HepG2 (cell line): Measurements from ENCODE around the gene PKD2L1. TPM values are rescaled to one million over a fixed set of nuclear protein-coding genes. Genes with fewer than 3 reads are reported as not detected.
"Not testable (repeated sequence)": the region's sequence is repeated elsewhere in the genome, so short reads cannot be mapped to it uniquely, and the experiment has no call there.

ENCODE experiments used
- ATAC-seq: fragments of 200-7000 bp; cut with Tn5 transposase; 3 replicates; pipeline ENCODE4 v1.9.1; 2020; ENCODE audit warnings: mild to moderate bottlenecking, moderate library complexity
- BruUV-seq: library from RNA; stranded (reverse); fragments of 400-500 nt; replicated peaks from 2 replicates; lab custom pipeline; 2021; lab: Mats Ljungman, UMichigan
- CTCF ChIA-PET: fragments of 300-600 bp; formaldehyde crosslinking; extraction: SDS; loops from one replicate; lab custom pipeline; 2021; ENCODE audit warnings: low total read pairs, inconsistent platforms, low intra/inter-chr PET ratio; lab: Yijun Ruan, JAX
- POLR2A ChIA-PET: fragments of 350-600 bp; sonication (Branson Sonifier 250); formaldehyde crosslinking; loops from one replicate; lab custom pipeline; 2020; ENCODE audit warnings: antibody characterized with exemption, inconsistent platforms; lab: Yijun Ruan, JAX
- DNase-seq: peaks from one replicate; pipeline ENCODE4 v3.0.0-alpha.2; 2015; ENCODE audit warnings: low spot score
- FAIRE-seq: peaks from 3 replicates; lab custom pipeline; 2011; peaks lifted over from hg19 to GRCh38; lab: Jason Lieb, UNC
- H2AFZ ChIP-seq: one replicate; pipeline ENCODE4 v1.6.1; 2011; ENCODE audit warnings: low read length, inconsistent platforms
- H3K27ac ChIP-seq: fragments of 300-600 bp; 3 replicates; pipeline ENCODE4 v1.8.0; 2011; ENCODE audit warnings: mixed run types, mild to moderate bottlenecking, mixed read lengths, low read length, inconsistent platforms; ENCODE audit not compliant: insufficient read depth; ENCODE audit errors: extremely low read length
- H3K27me3 ChIP-seq, 2 experiments: fragments of 200-600 bp in 1 of 2; 2 replicates in 1 of 2; 3 replicates in 1 of 2; pipeline versions ENCODE4 v1.6.0 to v1.8.0; 2011; ENCODE audit warnings: low read length in 2 of 2, mild to moderate bottlenecking in 2 of 2, moderate library complexity in 2 of 2, inconsistent platforms in 1 of 2; ENCODE audit not compliant: insufficient read depth in 2 of 2, control insufficient read depth in 1 of 2
- H3K36me3 ChIP-seq, 2 experiments: fragments of 200-600 bp in 1 of 2; replicated peaks in 1 of 2; 2 replicates in 1 of 2; 3 replicates in 1 of 2; pipeline versions ENCODE4 v1.5.1 to v1.8.0; 2011; ENCODE audit warnings: low read length in 2 of 2, inconsistent platforms in 1 of 2; ENCODE audit not compliant: insufficient read depth in 2 of 2, control insufficient read depth in 1 of 2
- H3K4me1 ChIP-seq: 2 replicates; pipeline ENCODE4 v1.5.1; 2012; ENCODE audit warnings: low read length, inconsistent platforms; ENCODE audit not compliant: insufficient read depth
- H3K4me2 ChIP-seq: 2 replicates; pipeline ENCODE4 v1.6.0; 2011; ENCODE audit warnings: low read depth, low read length, inconsistent platforms
- H3K4me3 ChIP-seq, 3 experiments: fragments of 200-600 bp in 1 of 3; sonication (generic), shearing (Covaris generic) in 1 of 3; replicated peaks in 1 of 3; 2 replicates each; pipeline ENCODE4 v1.5.1; 2011 to 2016; ENCODE audit warnings: low read length in 3 of 3, inconsistent platforms in 2 of 3, low read depth in 2 of 3, mild to moderate bottlenecking in 2 of 3, control low read depth in 1 of 3, mixed read lengths in 1 of 3; ENCODE audit not compliant: insufficient read depth in 1 of 3
- H3K79me2 ChIP-seq: one replicate; pipeline ENCODE4 v1.6.1; 2011; ENCODE audit warnings: low read length, inconsistent platforms; ENCODE audit not compliant: insufficient read depth
- H3K9ac ChIP-seq: 2 replicates; pipeline ENCODE4 v1.6.0; 2011; ENCODE audit warnings: mild to moderate bottlenecking, low read depth, low read length, inconsistent platforms; ENCODE audit not compliant: insufficient read depth
- H3K9me3 ChIP-seq: 2 replicates; pipeline ENCODE4 v1.5.1; 2012; ENCODE audit warnings: mild to moderate bottlenecking, low read length
- H4K20me1 ChIP-seq: 2 replicates; pipeline ENCODE4 v1.6.0; 2011; ENCODE audit warnings: inconsistent platforms, mild to moderate bottlenecking, low read length, moderate library complexity; ENCODE audit not compliant: insufficient read depth
- CEBPB ChIP-seq: IDR thresholded peaks from 2 replicates; pipeline ENCODE4 v1.6.1; 2011; ENCODE audit warnings: low read depth, low read length, improper control_type of control experiment, borderline replicate concordance
- CEBPG ChIP-seq: IDR thresholded peaks from 2 replicates; pipeline ENCODE4 v1.6.1; 2016
- EP300 ChIP-seq, 3 experiments: sonication (generic) in 1 of 3; formaldehyde crosslinking in 1 of 3; IDR thresholded peaks; 2 replicates each; pipeline versions ENCODE4 v1.5.1 to v1.6.1; 2011 to 2020; ENCODE audit warnings: low read depth in 2 of 3, low read length in 2 of 3, borderline replicate concordance in 1 of 3, improper control_type of control experiment in 1 of 3, mild to moderate bottlenecking in 1 of 3, missing genetic modification reagents in 1 of 3, moderate library complexity in 1 of 3
- GFI1 ChIP-seq: sonication (generic); formaldehyde crosslinking; IDR thresholded peaks from 2 replicates; pipeline ENCODE4 v1.5.0; 2020; ENCODE audit warnings: missing genetic modification reagents, mild to moderate bottlenecking, borderline replicate concordance
- KLF12 ChIP-seq: sonication (generic); formaldehyde crosslinking; IDR thresholded peaks from 2 replicates; pipeline ENCODE4 v1.4.0; 2020; ENCODE audit warnings: missing genetic modification reagents, borderline replicate concordance
- KLF6 ChIP-seq: IDR thresholded peaks from 2 replicates; pipeline ENCODE4 v1.8.0; 2016; ENCODE audit warnings: missing biosample characterization, missing genetic modification reagents
- MED1 ChIP-seq: sonication (generic); formaldehyde crosslinking; IDR thresholded peaks from 2 replicates; pipeline ENCODE4 v1.4.0; 2020; ENCODE audit warnings: missing genetic modification reagents
- NR2F6 ChIP-seq, 2 experiments: IDR thresholded peaks; 2 replicates each; pipeline ENCODE4 v1.6.1; 2016; ENCODE audit warnings: antibody characterized with exemption in 1 of 2, mild to moderate bottlenecking in 1 of 2
- PATZ1 ChIP-seq: sonication (generic); formaldehyde crosslinking; IDR thresholded peaks from 2 replicates; pipeline ENCODE4 v1.4.0; 2020; ENCODE audit warnings: missing genetic modification reagents
- SALL1 ChIP-seq: sonication (generic); formaldehyde crosslinking; IDR thresholded peaks from 2 replicates; pipeline ENCODE4 v1.8.0; 2022; ENCODE audit warnings: mild to moderate bottlenecking, missing genetic modification reagents
- SOX13 ChIP-seq, 3 experiments: fragments of 450-650 bp in 1 of 3; sonication (generic) in 1 of 3; formaldehyde crosslinking in 1 of 3; IDR thresholded peaks in 2 of 3; conservative IDR thresholded peaks in 1 of 3; 2 replicates each; pipeline versions ENCODE4 v1.5.0 to v1.6.1; 2016 to 2020; ENCODE audit warnings: antibody characterized with exemption in 1 of 3, mild to moderate bottlenecking in 1 of 3, missing compliant biosample characterization in 1 of 3, missing genetic modification reagents in 1 of 3, moderate library complexity in 1 of 3
- SOX5 ChIP-seq: IDR thresholded peaks from 2 replicates; pipeline ENCODE4 v1.6.1; 2016; ENCODE audit warnings: borderline replicate concordance
- TFE3 ChIP-seq: IDR thresholded peaks from 2 replicates; pipeline ENCODE4 v1.6.1; 2016
- ZNF121 ChIP-seq: sonication (generic); formaldehyde crosslinking; IDR thresholded peaks from 2 replicates; pipeline ENCODE4 v1.5.0; 2020; ENCODE audit warnings: mild to moderate bottlenecking, missing genetic modification reagents
- ZNF3 ChIP-seq: IDR thresholded peaks from 2 replicates; pipeline ENCODE4 v1.7.0; 2017; ENCODE audit warnings: inconsistent platforms
- ZNF337 ChIP-seq: sonication (generic); formaldehyde crosslinking; IDR thresholded peaks from 2 replicates; pipeline ENCODE4 v1.5.1; 2020; ENCODE audit warnings: missing genetic modification reagents, low read depth, mild to moderate bottlenecking, borderline replicate concordance
- WGBS: methylation state at CpG from one replicate; pipeline ENCODE4 v1.1.6; 2017; ENCODE audit warnings: low lambda C conversion rate; 5-methylcytosine and 5-hydroxymethylcytosine counted together
- in situ Hi-C: cut with HindIII; loops from 2 replicates; pipeline ENCODE4 v1.10.0; 2017; ENCODE audit warnings: low pct_unique_long_range_greater_than_20kb; ENCODE audit not compliant: extremely low pct_ligation_motif_present
- intact Hi-C: fragments of 100-400 bp; cut with micrococcal nuclease; formaldehyde crosslinking; loops from one replicate; pipeline ENCODE4 v1.10.0; 2022; ENCODE audit not compliant: unreplicated experiment
- polyA plus RNA-seq, 8 experiments: library from polyadenylated mRNA; depleted of rRNA in 3 of 8; stranded (reverse) in 7 of 8; unstranded in 1 of 8; fragments of >200 nt; fragmentation: Illumina TruSeq in 4 of 8; extraction: Trizol in 4 of 8; gene quantifications; 2 replicates each; pipeline versions ENCODE4 v1.2.1 to v1.2.3, GENCODE V29; 2011 to 2016; ENCODE audit warnings: low read depth in 4 of 8, missing spikeins in 1 of 8, mixed read lengths in 1 of 8; ENCODE audit not compliant: insufficient read depth in 1 of 8
- total RNA-seq, 5 experiments: library from RNA; depleted of rRNA; stranded (reverse); fragments of >200 nt; fragmentation: Illumina TruSeq; extraction: Trizol; gene quantifications; 2 replicates each; pipeline ENCODE4 v1.2.3, GENCODE V29; 2016; ENCODE audit warnings: low read depth in 1 of 5

Gene PKD2L1
- total and polyA plus RNA-seq, 2 of the 13 experiments (the other 11 are each of a cell fraction or from before 2014, with no cell fraction given), result 0.07 to 0.15 TPM

- DNase-seq (no peak), FAIRE-seq (no peak), ATAC-seq (no peak)
- Histone ChIP-seq H3K9ac (no peak overlapping the region), H3K4me2 (peak overlapping the region; percentile 63), H4K20me1 (no peaks in the 10 kb centered on the region), H3K79me2 (no peaks in the 10 kb centered on the region), H3K27me3 (no peaks in the 10 kb centered on the region; a peak in 2 of 5 replicates), H3K36me3 (no peaks in the 10 kb centered on the region), H3K27ac (no peak overlapping the region), H3K4me3 (no peak overlapping the region), H2AFZ (no peak overlapping the region), H3K4me1 (peaks cover 54% of the 10 kb centered on the region), H3K9me3 (no peaks in the 10 kb centered on the region)
- TF ChIP-seq KLF6 (no peak), CEBPG (CRISPR knock-in tag) (peak; percentile 35; the same call in 1 of the 2 replicates), CEBPB (peak; percentile 84), SOX5 (no peak), ZNF337 (no peak), KLF12 (no peak)
- in situ Hi-C loops, result no loop called here
- BruUV-seq, result no TSS peak
- ChIA-PET CTCF (no interaction called here), POLR2A (no interaction called here)
- intact Hi-C loops, result no loop called here
These were observed 37.0 kb downstream of the PKD2L1 start for GRCh38 chr10:100293066-100293465.

GRCh38 chr10:100292300-100292699 lies 37.7 kb downstream of the PKD2L1 start:
- intact Hi-C loops; H2AFZ ChIP-seq; H3K4me3 ChIP-seq; H3K9me3 ChIP-seq; H3K27ac ChIP-seq; H3K79me2 ChIP-seq; CTCF ChIA-PET; BruUV-seq; H4K20me1 ChIP-seq; H3K9ac ChIP-seq; in situ Hi-C loops; H3K27me3 ChIP-seq; H3K36me3 ChIP-seq; TF ChIP-seq EP300 (CRISPR knock-in tag; IDR thresholded peaks at IDR 0.05; ENCODE audit: borderline replicate concordance); SOX13 (IDR thresholded peaks at IDR 0.05): not testable (repeated sequence)
- FAIRE-seq (peak; percentile 37), ATAC-seq (peak; percentile 65), DNase-seq (peak; percentile 54)
- POLR2A ChIA-PET, result interaction anchor here (1.2 to 1.5 kb wide), 2 partner anchors 54 to 81 kb away, joined by 5 to 6 read pairs; partner anchors contain the start of gene SCD
- peaks cover 59% of the 10 kb centered on the region for H3K4me1 ChIP-seq
- 2% methylated on average over 4 of the region's 4 CpGs for WGBS
- peak overlapping the region; percentile 63 for H3K4me2 ChIP-seq
- TF ChIP-seq EP300 (IDR thresholded peaks at IDR 0.05; ENCODE audit: low read depth in 2 of 2, low read length in 2 of 2) (0 out of 4 replicates have a peak, but pooled peaks of 1 of the 2 experiments have one; percentile 20), ZNF3 (CRISPR knock-in tag) (0 out of 2 replicates have a peak, but pooled peaks have one; percentile 24), TFE3 (CRISPR knock-in tag) (peak; percentile 29; the same call in 1 of the 2 replicates), SALL1 (CRISPR knock-in tag) (peak; percentile 84), CEBPG (CRISPR knock-in tag) (peak; percentile 95), SOX13 (CRISPR knock-in tag; conservative IDR thresholded peaks at IDR 0.05 in 1 of 2, IDR thresholded peaks at IDR 0.05 in 1 of 2) (peak in 1 of 2 experiments; percentile 22; a peak in 1 of 4 replicates), GFI1 (CRISPR knock-in tag) (peak; percentile 78), MED1 (peak; percentile 45; the same call in 1 of the 2 replicates), NR2F6 (IDR thresholded peaks at IDR 0.05) (peak; percentile 64), NR2F6 (CRISPR knock-in tag; IDR thresholded peaks at IDR 0.05) (peak; percentile 86), ZNF121 (CRISPR knock-in tag) (peak; percentile 96), PATZ1 (CRISPR knock-in tag) (peak; percentile 13; the same call in 1 of the 2 replicates)
